Measurements from ENCODE around the gene TMEM143.
"Not testable (repeated sequence)": the region's sequence is repeated elsewhere in the genome, so short reads cannot be mapped to it uniquely, and the experiment has no call there.

TMEM143 gene

GRCh38 chr19:48392860-48393558 lies 29.3 kb upstream of the TMEM143 start:
- H3K79me1 ChIP-seq (ENCODE audit: low read length), result peaks cover 6% of the 10 kb centered on the region
- peaks cover 5% of the 10 kb centered on the region for H3K36me3 ChIP-seq (ENCODE audit: control insufficient read depth, insufficient read depth, low read length)
- no peak overlapping the region for H4K8ac ChIP-seq (ENCODE audit: low read depth, low read length)
- H3K23ac ChIP-seq (ENCODE audit: low read length), result no peak overlapping the region
- H3K27me3 ChIP-seq (ENCODE audit: insufficient read depth, low read length, poor library complexity), result peaks cover 15% of the 10 kb centered on the region
- peak overlapping the region; percentile 45 for H3K4me2 ChIP-seq (ENCODE audit: low read length)
- peak overlapping the region; percentile 66 for H3K9ac ChIP-seq (ENCODE audit: low read length)
- WGBS (ENCODE audit: extremely low coverage, insufficient coverage, low lambda C conversion rate), result no CpG with 5 or more reads among the region's 15 CpGs
- H2BK15ac ChIP-seq (replicated peaks; ENCODE audit: low read depth), result no peak overlapping the region
- no peak overlapping the region for H4K5ac ChIP-seq (ENCODE audit: low read length)
- peaks cover 4% of the 10 kb centered on the region for H3K4me1 ChIP-seq (ENCODE audit: control insufficient read depth, low read depth, low read length)
- no peak overlapping the region for H3K4ac ChIP-seq (ENCODE audit: low read depth, low read length)
- no peak overlapping the region for H3K27ac ChIP-seq (ENCODE audit: low read depth, low read length)
- H3K79me2 ChIP-seq (ENCODE audit: control insufficient read depth, insufficient read depth, low read length), result peaks cover 11% of the 10 kb centered on the region
- H2BK120ac ChIP-seq (ENCODE audit: low read depth, low read length), result no peak overlapping the region
- DNase-seq, result no peak
- no peak overlapping the region for H3K4me3 ChIP-seq (ENCODE audit: low read length)
- no peak overlapping the region for H3K18ac ChIP-seq (ENCODE audit: low read length)
- no peak overlapping the region for H2AK5ac ChIP-seq (ENCODE audit: low read length)
- peak overlapping the region; percentile 87 for H3K56ac ChIP-seq (ENCODE audit: low read length)
- no peak overlapping the region for H2BK5ac ChIP-seq (ENCODE audit: low read length)

- H3K79me2 ChIP-seq (ENCODE audit: control insufficient read depth, insufficient read depth, low read length), result peaks cover 11% of the 10 kb centered on the region
- not testable (repeated sequence) for H3K56ac ChIP-seq (ENCODE audit: low read length); H2AK5ac ChIP-seq (ENCODE audit: low read length); H3K4me1 ChIP-seq (ENCODE audit: control insufficient read depth, low read depth, low read length); H3K23ac ChIP-seq (ENCODE audit: low read length); H3K4ac ChIP-seq (ENCODE audit: low read depth, low read length); DNase-seq; H2BK15ac ChIP-seq (replicated peaks; ENCODE audit: low read depth); H3K4me2 ChIP-seq (ENCODE audit: low read length); H4K5ac ChIP-seq (ENCODE audit: low read length); H3K18ac ChIP-seq (ENCODE audit: low read length); H3K79me1 ChIP-seq (ENCODE audit: low read length); H3K9ac ChIP-seq (ENCODE audit: low read length); H3K36me3 ChIP-seq (ENCODE audit: control insufficient read depth, insufficient read depth, low read length); H3K27ac ChIP-seq (ENCODE audit: low read depth, low read length); H4K8ac ChIP-seq (ENCODE audit: low read depth, low read length); H3K4me3 ChIP-seq (ENCODE audit: low read length); H2BK120ac ChIP-seq (ENCODE audit: low read depth, low read length); H2BK5ac ChIP-seq (ENCODE audit: low read length)
- peaks cover 15% of the 10 kb centered on the region for H3K27me3 ChIP-seq (ENCODE audit: insufficient read depth, low read length, poor library complexity)
- no CpG with 5 or more reads among the region's 1 CpG for WGBS (ENCODE audit: extremely low coverage, insufficient coverage, low lambda C conversion rate)
Observed at GRCh38 chr19:48392006-48392344, 28.2 kb upstream of the TMEM143 start.

- Histone ChIP-seq H3K18ac (ENCODE audit: low read length) (peak within 1 kb of the TSS; percentile 88), H3K79me2 (ENCODE audit: control insufficient read depth, insufficient read depth, low read length) (peaks cover 11% of the 10 kb centered on the region), H2BK15ac (replicated peaks; ENCODE audit: low read depth) (no peak within 1 kb of the TSS), H3K9ac (ENCODE audit: low read length) (peak within 1 kb of the TSS; percentile 99), H3K4me3 (ENCODE audit: low read length) (peak within 1 kb of the TSS; percentile 53), H2AK5ac (ENCODE audit: low read length) (no peak within 1 kb of the TSS), H2BK5ac (ENCODE audit: low read length) (peak within 1 kb of the TSS; percentile 62), H3K36me3 (ENCODE audit: control insufficient read depth, insufficient read depth, low read length) (peaks cover 10% of the 10 kb centered on the region), H3K4me2 (ENCODE audit: low read length) (peak within 1 kb of the TSS; percentile 76), H2BK120ac (ENCODE audit: low read depth, low read length) (peak within 1 kb of the TSS; percentile 17), H3K56ac (ENCODE audit: low read length) (peak within 1 kb of the TSS; percentile 100), H3K27ac (ENCODE audit: low read depth, low read length) (peak within 1 kb of the TSS; percentile 42), H3K4me1 (ENCODE audit: control insufficient read depth, low read depth, low read length) (peaks cover 1% of the 10 kb centered on the region), H4K5ac (ENCODE audit: low read length) (no peak within 1 kb of the TSS), H4K8ac (ENCODE audit: low read depth, low read length) (peak within 1 kb of the TSS; percentile 1), H3K27me3 (ENCODE audit: insufficient read depth, low read length, poor library complexity) (peaks cover 15% of the 10 kb centered on the region), H3K4ac (ENCODE audit: low read depth, low read length) (peak within 1 kb of the TSS; percentile 85), H3K79me1 (ENCODE audit: low read length) (peaks cover 8% of the 10 kb centered on the region), H3K23ac (ENCODE audit: low read length) (peak within 1 kb of the TSS; percentile 97)
- DNase-seq, result peak; percentile 70
- WGBS (ENCODE audit: extremely low coverage, insufficient coverage, low lambda C conversion rate), result no CpG with 5 or more reads among the region's 42 CpGs
Observed at GRCh38 chr19:48391100-48392005, 27.6 kb upstream of the TMEM143 start, which contains the start of gene KDELR1. Gene KDELR1, minus strand, starts transcription at chr19:48391551. Its CDS starts 193 bp downstream, at chr19:48391358.

- H3K23ac ChIP-seq (ENCODE audit: low read length), result peak overlapping the region; percentile 97
- peak overlapping the region; percentile 42 for H3K27ac ChIP-seq (ENCODE audit: low read depth, low read length)
- H3K4ac ChIP-seq (ENCODE audit: low read depth, low read length), result peak overlapping the region; percentile 85
- H3K4me1 ChIP-seq (ENCODE audit: control insufficient read depth, low read depth, low read length), result peaks cover under 1% of the 10 kb centered on the region
- DNase-seq, result peak; percentile 83
- peak overlapping the region; percentile 99 for H3K9ac ChIP-seq (ENCODE audit: low read length)
- peak overlapping the region; percentile 100 for H3K56ac ChIP-seq (ENCODE audit: low read length)
- peaks cover 8% of the 10 kb centered on the region for H3K27me3 ChIP-seq (ENCODE audit: insufficient read depth, low read length, poor library complexity)
- H3K36me3 ChIP-seq (ENCODE audit: control insufficient read depth, insufficient read depth, low read length), result peaks cover 14% of the 10 kb centered on the region
- H4K5ac ChIP-seq (ENCODE audit: low read length), result no peak overlapping the region
- H3K4me3 ChIP-seq (ENCODE audit: low read length), result peak overlapping the region; percentile 53
- WGBS (ENCODE audit: extremely low coverage, insufficient coverage, low lambda C conversion rate), result no CpG with 5 or more reads among the region's 24 CpGs
- H2BK120ac ChIP-seq (ENCODE audit: low read depth, low read length), result peak overlapping the region; percentile 17
- H2BK5ac ChIP-seq (ENCODE audit: low read length), result peak overlapping the region; percentile 62
- peak overlapping the region; percentile 88 for H3K18ac ChIP-seq (ENCODE audit: low read length)
- H3K79me1 ChIP-seq (ENCODE audit: low read length), result peaks cover 8% of the 10 kb centered on the region
- H2BK15ac ChIP-seq (replicated peaks; ENCODE audit: low read depth), result no peak overlapping the region
- H2AK5ac ChIP-seq (ENCODE audit: low read length), result no peak overlapping the region
- H4K8ac ChIP-seq (ENCODE audit: low read depth, low read length), result peak overlapping the region; percentile 1
- H3K79me2 ChIP-seq (ENCODE audit: control insufficient read depth, insufficient read depth, low read length), result peaks cover 11% of the 10 kb centered on the region
- peak overlapping the region; percentile 76 for H3K4me2 ChIP-seq (ENCODE audit: low read length)
Observed at GRCh38 chr19:48390188-48391099, 26.7 kb upstream of the TMEM143 start.

- Histone ChIP-seq H3K23ac (ENCODE audit: low read length) (no peak overlapping the region), H3K56ac (ENCODE audit: low read length) (no peak overlapping the region), H3K4me2 (ENCODE audit: low read length) (no peak overlapping the region), H2BK15ac (replicated peaks; ENCODE audit: low read depth) (no peak overlapping the region), H2BK120ac (ENCODE audit: low read depth, low read length) (no peak overlapping the region), H3K36me3 (ENCODE audit: control insufficient read depth, insufficient read depth, low read length) (peaks cover 28% of the 10 kb centered on the region), H4K5ac (ENCODE audit: low read length) (no peak overlapping the region), H3K18ac (ENCODE audit: low read length) (no peak overlapping the region), H3K4me1 (ENCODE audit: control insufficient read depth, low read depth, low read length) (no peaks in the 10 kb centered on the region), H3K79me2 (ENCODE audit: control insufficient read depth, insufficient read depth, low read length) (peaks cover 11% of the 10 kb centered on the region), H3K4ac (ENCODE audit: low read depth, low read length) (no peak overlapping the region), H3K79me1 (ENCODE audit: low read length) (peaks cover 8% of the 10 kb centered on the region), H2BK5ac (ENCODE audit: low read length) (no peak overlapping the region), H4K8ac (ENCODE audit: low read depth, low read length) (no peak overlapping the region), H3K27ac (ENCODE audit: low read depth, low read length) (no peak overlapping the region), H3K9ac (ENCODE audit: low read length) (no peak overlapping the region), H3K4me3 (ENCODE audit: low read length) (no peak overlapping the region), H3K27me3 (ENCODE audit: insufficient read depth, low read length, poor library complexity) (no peaks in the 10 kb centered on the region), H2AK5ac (ENCODE audit: low read length) (no peak overlapping the region)
- DNase-seq, result no peak
- no CpG with 5 or more reads among the region's 3 CpGs for WGBS (ENCODE audit: extremely low coverage, insufficient coverage, low lambda C conversion rate)
Observed at GRCh38 chr19:48386981-48387380, 23.2 kb upstream of the TMEM143 start.

All from mesendoderm (in vitro differentiated cells).